ENCODE measurements around the gene PLEKHA3. TPM values are rescaled to one million over a fixed set of nuclear protein-coding genes. Genes with fewer than 3 reads are reported as not detected.

PLEKHA3 gene
- total and polyA plus RNA-seq, 9 of the 15 experiments (the other 6 are each of a cell fraction or from before 2014, with no cell fraction given): 2.3 to 23.4 (median 10.5) TPM

GRCh38 chr2:178477443-178478129 lies 2.7 kb upstream of the PLEKHA3 start:
- FAIRE-seq (no peak), ATAC-seq (no peak), DNase-seq (ENCODE audit: extremely low read depth in 1 of 4, low spot score in 3 of 4) (peak in 1 of 4 experiments; percentile 19)
- BruUV-seq (replicated peaks): no TSS peak
- Histone ChIP-seq H3K9ac (ENCODE audit: insufficient read depth in 1 of 2, low read depth in 2 of 2, low read length in 2 of 2) (peak overlapping the region in 1 of 2 experiments; percentile 75; a peak in 2 of 4 replicates), H3K79me2 (ENCODE audit: control insufficient read depth, insufficient read depth, low read length) (peaks cover 32% of the 10 kb centered on the region), H4K20me1 (replicated peaks; ENCODE audit: control insufficient read depth, insufficient read depth, low read length) (no peaks in the 10 kb centered on the region), H3K9me1 (ENCODE audit: control insufficient read depth, insufficient read depth, low read length) (no peaks in the 10 kb centered on the region), H3K36me3 (ENCODE audit: control insufficient read depth, insufficient read depth, low read length) (no peaks in the 10 kb centered on the region), H3K27me3 (ENCODE audit: control insufficient read depth in 2 of 2, insufficient read depth in 2 of 2, low read length in 2 of 2) (no peaks in the 10 kb centered on the region), H3K4me1 (replicated peaks in 1 of 2; ENCODE audit: control insufficient read depth in 2 of 2, insufficient read depth in 2 of 2, low read length in 2 of 2) (peaks cover 19 to 25% of the 10 kb centered on the region in 2 experiments), H3K27ac (ENCODE audit: extremely low read depth, low read depth, low read length) (peak overlapping the region; percentile 72; the same call in 2 of the 3 replicates), H3K4me3 (peak overlapping the region; percentile 57), H2AFZ (ENCODE audit: low read depth, low read length) (peak overlapping the region; percentile 98), H3K4me2 (ENCODE audit: insufficient read depth, low read length) (peak overlapping the region; percentile 95), H3K9me3 (replicated peaks; ENCODE audit: control insufficient read depth, insufficient read depth, low read depth, low read length) (no peaks in the 10 kb centered on the region)
- in situ Hi-C loops (cut with MboI): no loop called here
- TF ChIP-seq ILF3 (IDR thresholded peaks at IDR 0.05; ENCODE audit: borderline replicate concordance) (no peak), ZNF165 (CRISPR knock-in tag; IDR thresholded peaks at IDR 0.05; ENCODE audit: borderline replicate concordance) (no peak), CREB1 (IDR thresholded peaks at IDR 0.05) (no peak), CREB1 (CRISPR knock-in tag; IDR thresholded peaks at IDR 0.05) (no peak), FOXO4 (CRISPR knock-in tag; IDR thresholded peaks at IDR 0.05) (no peak), KDM1A (IDR thresholded peaks at IDR 0.05) (0 out of 4 replicates have a peak, but pooled peaks of 1 of the 2 experiments have one; percentile 42), ZNF696 (CRISPR knock-in tag; conservative IDR thresholded peaks at IDR 0.05) (no peak), ZNF395 (CRISPR knock-in tag; IDR thresholded peaks at IDR 0.05) (peak; percentile 54; the same call in 1 of the 2 replicates)
- POLR2A ChIA-PET: interaction anchor here (0.7 to 1.0 kb wide), 2 partner anchors 9 to 22 kb away, joined by 3 read pairs; no protein-coding TSS in a partner anchor
- CTCF ChIA-PET (ENCODE audit: low intra/inter-chr PET ratio): no interaction called here
- intact Hi-C loops (cut with micrococcal nuclease): loop anchor here (2.0 to 10.0 kb wide), 6 partner anchors 63 to 1527 kb away; partner anchors contain the start of genes CWC22 and RBM45
- 0% methylated on average over 3 of the region's 3 CpGs for WGBS (ENCODE audit: insufficient coverage, low coverage, missing lambda C conversion rate)
